IMR-90 (cell line): ENCODE results near the gene PFKL.
"Not testable (repeated sequence)": the region's sequence is repeated elsewhere in the genome, so short reads cannot be mapped to it uniquely, and the experiment has no call there.

Experiments used
- CEBPB ChIP-seq: IDR thresholded peaks from 2 replicates; pipeline ENCODE4 v1.6.1; 2012; ENCODE audit warnings: low read depth, low read length, improper control_type of control experiment
- CHD1 ChIP-seq: IDR thresholded peaks from 2 replicates; pipeline ENCODE4 v1.6.1; 2012; ENCODE audit warnings: low read depth, low read length, improper control_type of control experiment
- CTCF ChIP-seq: conservative IDR thresholded peaks from 2 replicates; pipeline ENCODE4 v1.5.1; 2012; ENCODE audit warnings: mild to moderate bottlenecking, low read depth, low read length, improper control_type of control experiment
- FOS ChIP-seq: fragments of 150-350 bp; IDR thresholded peaks from 2 replicates; pipeline ENCODE4 v1.6.1; 2016; ENCODE audit warnings: low read depth, low read length
- MAFK ChIP-seq: IDR thresholded peaks from 2 replicates; pipeline ENCODE4 v1.6.1; 2012; ENCODE audit warnings: low read depth, low read length, improper control_type of control experiment
- MXI1 ChIP-seq: IDR thresholded peaks from 2 replicates; pipeline ENCODE4 v1.6.1; 2012; ENCODE audit warnings: low read depth, mild to moderate bottlenecking, low read length, moderate library complexity, borderline replicate concordance
- NFE2L2 ChIP-seq: fragments of 150-350 bp; IDR thresholded peaks from 2 replicates; pipeline ENCODE4 v1.6.1; 2016; ENCODE audit warnings: low read depth, mild to moderate bottlenecking, low read length
- POLR2A ChIP-seq: IDR thresholded peaks from 2 replicates; pipeline ENCODE4 v1.6.1; 2012; ENCODE audit warnings: mild to moderate bottlenecking, low read depth, low read length
- RAD21 ChIP-seq: IDR thresholded peaks from 2 replicates; pipeline ENCODE4 v1.6.1; 2012; ENCODE audit warnings: low read length, improper control_type of control experiment
- RFX5 ChIP-seq: IDR thresholded peaks from 2 replicates; pipeline ENCODE4 v1.8.0; 2012; ENCODE audit warnings: low read depth, mild to moderate bottlenecking, low read length, moderate library complexity
- SMC3 ChIP-seq: fragments of 150-350 bp; IDR thresholded peaks from 2 replicates; pipeline ENCODE4 v1.6.1; 2016; ENCODE audit warnings: low read depth, mild to moderate bottlenecking, antibody characterized with exemption, low read length, moderate library complexity

DNA sequence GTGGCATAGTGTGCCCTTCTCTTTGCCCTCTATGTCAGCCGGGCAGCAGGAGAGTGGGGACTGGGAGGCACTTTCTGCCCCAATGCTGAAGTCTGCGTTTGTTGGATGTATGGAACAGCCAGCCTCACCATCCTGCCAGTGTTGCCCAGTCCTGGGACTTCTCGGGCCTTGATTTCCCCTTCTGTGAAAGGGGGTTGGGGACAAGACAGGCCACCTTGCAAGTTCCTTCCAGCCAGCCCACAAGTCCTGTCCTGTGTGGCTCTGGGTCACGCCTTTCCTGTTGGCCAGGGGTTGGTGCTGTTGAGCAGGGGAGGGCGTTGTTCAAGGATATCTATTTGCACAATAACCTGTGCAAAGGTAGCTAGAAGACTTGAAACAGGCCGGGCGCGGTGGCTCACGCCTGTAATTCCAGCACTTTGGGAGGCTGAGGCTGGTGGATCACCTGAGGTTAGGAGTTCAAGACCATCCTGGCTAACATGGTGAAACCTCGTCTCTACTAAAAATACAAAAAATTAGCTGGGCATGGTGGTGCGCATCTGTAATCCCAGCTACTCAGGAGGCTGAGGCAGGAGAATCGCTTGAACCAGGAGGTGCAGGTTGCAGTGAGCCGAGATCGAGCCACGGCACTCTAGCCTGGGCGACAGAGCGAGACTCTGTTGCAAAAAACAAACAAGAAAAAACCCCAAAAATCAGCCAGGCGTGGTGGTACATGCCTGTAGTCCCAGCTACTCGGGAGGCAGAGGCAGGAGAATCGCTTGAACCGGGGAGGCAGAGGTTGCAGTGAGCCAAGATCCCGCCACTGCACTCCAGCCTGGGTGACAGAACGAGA is 2.9 kb downstream of the PFKL start:
- not testable (repeated sequence) for TF ChIP-seq CTCF, RAD21, CEBPB, MAFK, RFX5, POLR2A, SMC3, NFE2L2, MXI1, FOS, CHD1
